ENCODE measurements around the gene HSPA1B. TPM values are rescaled to one million over a fixed set of nuclear protein-coding genes. Genes with fewer than 3 reads are reported as not detected.
"Not testable (repeated sequence)": the region's sequence is repeated elsewhere in the genome, so short reads cannot be mapped to it uniquely, and the experiment has no call there.

HSPA1B gene
- total RNA-seq, 6 experiments from 2014 or later, result 41.5 to 144 (median 47.5) TPM

- 9% methylated on average over 33 of the region's 39 CpGs for WGBS (ENCODE audit: insufficient coverage, low coverage, low lambda C conversion rate, missing lambda C conversion rate)
- intact Hi-C loops (cut with DNase I), result no loop called here
- peak overlapping the region; percentile 33 to 59 (median 53) for H3K4me3 ChIP-seq
- H3K36me3 ChIP-seq, result no peaks in the 10 kb centered on the region
- peak overlapping the region; percentile 97 to 100 (median 99) for H3K27ac ChIP-seq
- H3K27me3 ChIP-seq, result no peaks in the 10 kb centered on the region
- no peak for TF ChIP-seq POLR2A (IDR thresholded peaks at IDR 0.05)
- TF ChIP-seq CTCF (IDR thresholded peaks at IDR 0.05), result no peak
- ATAC-seq (peak in 3 of 4 donors; percentile 11 to 49 (median 33)), DNase-seq (peak; percentile 74 to 79 (median 76))
- H3K9me3 ChIP-seq, result no peaks in the 10 kb centered on the region
- peaks cover 0 to 44% (median 15%) of the 10 kb centered on the region in 4 donors for H3K4me1 ChIP-seq
Measured at GRCh38 chr6:31821301-31822035, 6.1 kb upstream of the HSPA1B start.

GRCh38 chr6:31822036-31822821 lies 5.3 kb upstream of the HSPA1B start:
- ATAC-seq (peak; percentile 14 to 65 (median 40)), DNase-seq (peak; percentile 77 to 88 (median 87))
- Histone ChIP-seq H3K36me3 (no peaks in the 10 kb centered on the region), H3K4me3 (peak overlapping the region; percentile 33 to 59 (median 53)), H3K9me3 (no peaks in the 10 kb centered on the region), H3K27ac (peak overlapping the region; percentile 97 to 100 (median 99)), H3K27me3 (no peaks in the 10 kb centered on the region), H3K4me1 (peaks cover 0 to 49% (median 18%) of the 10 kb centered on the region in 4 donors)
- WGBS (ENCODE audit: insufficient coverage, low coverage, low lambda C conversion rate, missing lambda C conversion rate), result 1% methylated on average over 24 of the region's 25 CpGs
- TF ChIP-seq CTCF (IDR thresholded peaks at IDR 0.05) (no peak), POLR2A (IDR thresholded peaks at IDR 0.05) (peak; percentile 36)
- intact Hi-C loops (cut with DNase I), result no loop called here

GRCh38 chr6:31823592-31824196 lies 3.8 kb upstream of the HSPA1B start:
- H3K9me3 ChIP-seq; intact Hi-C loops (cut with DNase I); ATAC-seq; H3K4me3 ChIP-seq; H3K27me3 ChIP-seq; H3K36me3 ChIP-seq: not testable (repeated sequence)
- H3K27ac ChIP-seq, result peak overlapping the region in 2 of 3 donors; percentile 99 to 100
- peaks cover 0 to 48% (median 18%) of the 10 kb centered on the region in 4 donors for H3K4me1 ChIP-seq
- WGBS (ENCODE audit: insufficient coverage, low coverage, low lambda C conversion rate, missing lambda C conversion rate), result 90% methylated on average over 8 of the region's 9 CpGs
- DNase-seq, result peak in 1 of 3 donors; percentile 37

GRCh38 chr6:31825553-31825952 lies 2.0 kb upstream of the HSPA1B start:
- TF ChIP-seq POLR2A (IDR thresholded peaks at IDR 0.05), result no peak
- TF ChIP-seq CTCF (IDR thresholded peaks at IDR 0.05), result no peak
- ATAC-seq (no peak), DNase-seq (no peak)
- peak overlapping the region in 2 of 3 donors; percentile 90 to 98 for H3K27ac ChIP-seq
- H3K36me3 ChIP-seq, result no peaks in the 10 kb centered on the region
- peaks cover 0 to 31% (median 12%) of the 10 kb centered on the region in 4 donors for H3K4me1 ChIP-seq
- H3K27me3 ChIP-seq, result no peaks in the 10 kb centered on the region
- intact Hi-C loops (cut with DNase I), result no loop called here
- no peak overlapping the region for H3K4me3 ChIP-seq
- WGBS (ENCODE audit: insufficient coverage, low coverage, low lambda C conversion rate, missing lambda C conversion rate), result 66% methylated on average over 4 of the region's 4 CpGs
- H3K9me3 ChIP-seq, result no peaks in the 10 kb centered on the region

Data from right lobe of liver (tissue), 6 donors.